Keratinocyte (primary cell): ENCODE data around the gene RBL1.

ENCODE experiments used
- EZH2 ChIP-seq: IDR thresholded peaks from one replicate; pipeline ENCODE4 v1.6.1; 2012; ENCODE audit warnings: inconsistent platforms, mild to moderate bottlenecking, low read length, moderate library complexity
- TF ChIP-seq, protein P1 (sequence below), 3 experiments: IDR thresholded peaks in 1 of 3; conservative IDR thresholded peaks in 1 of 3; optimal IDR thresholded peaks in 1 of 3; 2 replicates in 2 of 3; 3 replicates in 1 of 3; pipeline versions ENCODE3 to v1.5.1; 2011; ENCODE audit warnings: low read length in 3 of 3, mild to moderate bottlenecking in 3 of 3, moderate library complexity in 2 of 3, control low read depth in 1 of 3, inconsistent platforms in 1 of 3; ENCODE audit not compliant: insufficient read depth in 2 of 3; ENCODE audit errors: extremely low read depth in 1 of 3

DNA sequence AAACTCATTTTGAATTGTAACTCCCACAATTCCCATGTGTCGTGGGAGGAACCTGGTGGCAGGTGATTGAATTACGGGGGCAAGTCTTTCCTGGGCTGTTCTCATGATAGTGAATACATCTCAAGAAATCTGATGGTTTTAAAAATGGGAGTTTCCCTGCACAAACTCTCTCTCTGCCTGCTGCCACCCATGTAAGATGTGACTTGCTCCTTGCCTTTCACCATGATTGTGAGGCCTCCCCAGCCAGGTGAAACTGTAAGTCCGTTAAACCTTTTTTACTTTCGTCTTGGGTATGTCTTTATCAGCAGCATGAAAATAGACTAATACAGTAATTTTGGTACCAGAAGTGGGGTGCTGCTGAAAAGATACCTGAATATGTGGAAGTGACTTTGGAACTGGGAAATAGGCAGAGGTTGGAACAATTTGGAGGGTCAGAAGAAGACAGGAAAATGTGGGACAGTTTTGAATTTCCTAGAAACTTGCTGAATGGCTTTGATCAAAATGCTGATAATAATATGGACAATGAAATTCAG, 102.9 kb downstream of the RBL1 start:
- TF ChIP-seq, protein P1, sequence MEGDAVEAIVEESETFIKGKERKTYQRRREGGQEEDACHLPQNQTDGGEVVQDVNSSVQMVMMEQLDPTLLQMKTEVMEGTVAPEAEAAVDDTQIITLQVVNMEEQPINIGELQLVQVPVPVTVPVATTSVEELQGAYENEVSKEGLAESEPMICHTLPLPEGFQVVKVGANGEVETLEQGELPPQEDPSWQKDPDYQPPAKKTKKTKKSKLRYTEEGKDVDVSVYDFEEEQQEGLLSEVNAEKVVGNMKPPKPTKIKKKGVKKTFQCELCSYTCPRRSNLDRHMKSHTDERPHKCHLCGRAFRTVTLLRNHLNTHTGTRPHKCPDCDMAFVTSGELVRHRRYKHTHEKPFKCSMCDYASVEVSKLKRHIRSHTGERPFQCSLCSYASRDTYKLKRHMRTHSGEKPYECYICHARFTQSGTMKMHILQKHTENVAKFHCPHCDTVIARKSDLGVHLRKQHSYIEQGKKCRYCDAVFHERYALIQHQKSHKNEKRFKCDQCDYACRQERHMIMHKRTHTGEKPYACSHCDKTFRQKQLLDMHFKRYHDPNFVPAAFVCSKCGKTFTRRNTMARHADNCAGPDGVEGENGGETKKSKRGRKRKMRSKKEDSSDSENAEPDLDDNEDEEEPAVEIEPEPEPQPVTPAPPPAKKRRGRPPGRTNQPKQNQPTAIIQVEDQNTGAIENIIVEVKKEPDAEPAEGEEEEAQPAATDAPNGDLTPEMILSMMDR (optimal IDR thresholded peaks at IDR 0.05 in 1 of 3, IDR thresholded peaks at IDR 0.05 in 1 of 3, conservative IDR thresholded peaks at IDR 0.05 in 1 of 3; ENCODE audit: extremely low read depth in 1 of 3, insufficient read depth in 2 of 3, low read length in 3 of 3), result no peak
- no peak for TF ChIP-seq EZH2
